ENCODE results near the gene OR7G3.

DNA sequence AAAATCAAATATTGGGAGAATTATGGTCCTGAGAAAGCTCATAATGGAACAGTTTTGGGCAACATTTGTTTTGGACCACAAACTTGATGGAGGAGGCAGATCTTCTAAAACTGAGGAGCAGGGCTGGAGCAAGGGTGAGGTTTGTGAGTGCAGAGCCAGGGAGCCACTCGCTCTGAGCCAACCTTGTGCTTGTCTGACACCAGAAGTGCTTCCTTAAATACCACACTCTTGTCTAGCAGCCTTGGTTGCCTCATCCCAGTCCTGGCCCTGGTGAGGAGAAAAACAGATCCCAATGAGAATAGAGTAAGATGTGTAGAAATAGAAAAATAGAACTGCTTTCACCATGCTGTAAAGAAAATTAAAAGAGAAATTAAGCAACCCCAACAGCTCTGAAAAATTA is 20.1 kb upstream of the OR7G3 start:
- TF ChIP-seq, protein P1, sequence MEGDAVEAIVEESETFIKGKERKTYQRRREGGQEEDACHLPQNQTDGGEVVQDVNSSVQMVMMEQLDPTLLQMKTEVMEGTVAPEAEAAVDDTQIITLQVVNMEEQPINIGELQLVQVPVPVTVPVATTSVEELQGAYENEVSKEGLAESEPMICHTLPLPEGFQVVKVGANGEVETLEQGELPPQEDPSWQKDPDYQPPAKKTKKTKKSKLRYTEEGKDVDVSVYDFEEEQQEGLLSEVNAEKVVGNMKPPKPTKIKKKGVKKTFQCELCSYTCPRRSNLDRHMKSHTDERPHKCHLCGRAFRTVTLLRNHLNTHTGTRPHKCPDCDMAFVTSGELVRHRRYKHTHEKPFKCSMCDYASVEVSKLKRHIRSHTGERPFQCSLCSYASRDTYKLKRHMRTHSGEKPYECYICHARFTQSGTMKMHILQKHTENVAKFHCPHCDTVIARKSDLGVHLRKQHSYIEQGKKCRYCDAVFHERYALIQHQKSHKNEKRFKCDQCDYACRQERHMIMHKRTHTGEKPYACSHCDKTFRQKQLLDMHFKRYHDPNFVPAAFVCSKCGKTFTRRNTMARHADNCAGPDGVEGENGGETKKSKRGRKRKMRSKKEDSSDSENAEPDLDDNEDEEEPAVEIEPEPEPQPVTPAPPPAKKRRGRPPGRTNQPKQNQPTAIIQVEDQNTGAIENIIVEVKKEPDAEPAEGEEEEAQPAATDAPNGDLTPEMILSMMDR (IDR thresholded peaks at IDR 0.05), result no peak
- TF ChIP-seq POLR2A (IDR thresholded peaks at IDR 0.05), result no peak
- no peak for TF ChIP-seq EP300 (IDR thresholded peaks at IDR 0.05; ENCODE audit: low read depth)
- TF ChIP-seq POLR2AphosphoS5 (IDR thresholded peaks at IDR 0.05), result no peak

Measured in transverse colon (tissue), 4 donors.